ENCODE measurements around the gene LTBP3.

Gene LTBP3

DNA sequence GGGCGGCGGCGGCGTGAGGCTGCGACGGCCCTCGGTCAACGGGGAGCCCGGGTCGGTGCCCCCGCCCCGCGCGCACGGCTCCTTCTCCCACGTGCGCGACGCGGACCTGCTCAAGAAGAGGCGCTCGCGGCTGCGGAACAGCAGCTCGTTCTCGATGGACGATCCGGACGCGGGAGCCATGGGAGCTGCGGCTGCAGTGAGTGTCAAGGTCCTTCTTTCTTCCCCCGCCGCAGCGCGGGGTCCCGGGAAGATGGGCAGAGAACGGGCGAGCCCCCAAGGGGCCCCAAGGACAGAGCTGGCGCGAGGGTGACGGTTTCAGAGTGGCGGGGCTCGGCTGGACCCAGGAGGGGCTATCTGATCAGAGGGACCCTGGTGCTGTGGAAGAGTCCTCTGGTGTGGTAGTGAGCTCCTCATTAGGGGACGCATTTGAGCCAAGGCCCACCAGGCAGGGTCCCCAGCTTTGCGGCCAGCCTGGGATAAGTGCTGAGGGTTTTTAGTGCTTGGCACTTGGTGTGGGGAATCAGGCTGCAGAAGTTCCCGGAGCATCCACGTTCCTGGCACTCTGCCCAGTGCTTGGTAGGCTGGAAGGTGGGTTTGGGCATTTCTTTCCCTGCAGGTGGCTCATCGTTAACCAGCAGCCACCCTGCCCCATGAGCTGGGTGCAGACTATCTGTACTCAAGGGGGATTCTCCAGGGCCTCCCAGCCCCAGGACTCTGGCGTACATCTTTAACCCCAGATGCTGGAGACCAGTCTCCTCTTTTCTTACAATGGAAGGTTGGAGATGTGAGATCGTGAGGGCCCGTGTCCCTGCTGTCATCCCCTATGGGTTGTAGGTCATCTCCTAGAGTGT lies 27.5 kb upstream of the LTBP3 start:
- no peak for DNase-seq (ENCODE audit: low read depth, low spot score)
- in situ Hi-C loops (cut with HindIII; ENCODE audit: low sequenced_read_pairs), result no loop called here
- TF ChIP-seq, protein P1, sequence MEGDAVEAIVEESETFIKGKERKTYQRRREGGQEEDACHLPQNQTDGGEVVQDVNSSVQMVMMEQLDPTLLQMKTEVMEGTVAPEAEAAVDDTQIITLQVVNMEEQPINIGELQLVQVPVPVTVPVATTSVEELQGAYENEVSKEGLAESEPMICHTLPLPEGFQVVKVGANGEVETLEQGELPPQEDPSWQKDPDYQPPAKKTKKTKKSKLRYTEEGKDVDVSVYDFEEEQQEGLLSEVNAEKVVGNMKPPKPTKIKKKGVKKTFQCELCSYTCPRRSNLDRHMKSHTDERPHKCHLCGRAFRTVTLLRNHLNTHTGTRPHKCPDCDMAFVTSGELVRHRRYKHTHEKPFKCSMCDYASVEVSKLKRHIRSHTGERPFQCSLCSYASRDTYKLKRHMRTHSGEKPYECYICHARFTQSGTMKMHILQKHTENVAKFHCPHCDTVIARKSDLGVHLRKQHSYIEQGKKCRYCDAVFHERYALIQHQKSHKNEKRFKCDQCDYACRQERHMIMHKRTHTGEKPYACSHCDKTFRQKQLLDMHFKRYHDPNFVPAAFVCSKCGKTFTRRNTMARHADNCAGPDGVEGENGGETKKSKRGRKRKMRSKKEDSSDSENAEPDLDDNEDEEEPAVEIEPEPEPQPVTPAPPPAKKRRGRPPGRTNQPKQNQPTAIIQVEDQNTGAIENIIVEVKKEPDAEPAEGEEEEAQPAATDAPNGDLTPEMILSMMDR (IDR thresholded peaks at IDR 0.05; ENCODE audit: low read depth, low read length), result no peak
- H3K4me3 ChIP-seq (ENCODE audit: low read depth, low read length), result no peak overlapping the region

DNA sequence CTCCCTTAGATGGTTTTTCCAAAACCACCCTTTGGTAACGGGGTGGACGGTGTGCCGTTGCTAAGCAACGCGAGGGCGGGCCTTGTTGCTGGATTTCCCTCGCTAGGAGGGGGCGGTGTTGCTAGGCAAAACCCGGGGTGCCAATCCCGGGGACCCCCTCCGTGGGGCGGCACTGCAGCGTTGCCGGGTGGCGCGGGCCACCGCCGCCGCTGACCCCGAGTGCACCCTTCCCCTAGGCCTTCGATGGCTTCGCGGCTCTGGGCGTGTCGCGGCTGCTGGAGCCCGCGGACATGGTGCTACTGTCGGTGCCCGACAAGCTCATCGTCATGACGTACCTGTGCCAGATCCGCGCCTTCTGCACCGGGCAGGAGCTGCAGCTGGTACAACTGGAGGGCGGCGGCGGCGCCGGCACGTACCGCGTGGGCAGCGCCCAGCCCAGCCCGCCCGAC lies 26.6 kb upstream of the LTBP3 start:
- in situ Hi-C loops (cut with HindIII; ENCODE audit: low sequenced_read_pairs), result no loop called here
- TF ChIP-seq, protein P1 (IDR thresholded peaks at IDR 0.05; ENCODE audit: low read depth, low read length), result no peak
- DNase-seq (ENCODE audit: low read depth, low spot score), result no peak
- H3K4me3 ChIP-seq (ENCODE audit: low read depth, low read length), result no peak overlapping the region

DNA sequence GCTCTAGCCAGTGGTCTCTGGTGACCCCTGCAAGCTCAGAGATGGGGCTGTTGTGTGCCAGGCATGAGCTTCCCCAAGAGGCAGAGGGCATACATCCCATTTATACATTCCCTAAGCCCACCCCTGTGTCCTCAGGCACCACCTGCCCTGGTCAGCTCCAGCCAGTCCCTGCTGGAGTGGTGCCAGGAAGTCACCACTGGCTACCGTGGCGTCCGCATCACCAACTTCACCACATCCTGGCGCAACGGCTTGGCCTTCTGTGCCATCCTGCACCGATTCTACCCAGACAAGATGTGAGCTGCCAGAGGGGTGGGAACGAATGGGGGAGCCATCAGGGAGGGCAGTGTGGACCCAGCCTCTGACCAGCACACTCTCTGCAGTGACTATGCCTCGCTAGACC lies 25.9 kb upstream of the LTBP3 start:
- TF ChIP-seq, protein P1 (IDR thresholded peaks at IDR 0.05; ENCODE audit: low read depth, low read length), result no peak
- no peak overlapping the region for H3K4me3 ChIP-seq (ENCODE audit: low read depth, low read length)
- in situ Hi-C loops (cut with HindIII; ENCODE audit: low sequenced_read_pairs), result no loop called here

DNA sequence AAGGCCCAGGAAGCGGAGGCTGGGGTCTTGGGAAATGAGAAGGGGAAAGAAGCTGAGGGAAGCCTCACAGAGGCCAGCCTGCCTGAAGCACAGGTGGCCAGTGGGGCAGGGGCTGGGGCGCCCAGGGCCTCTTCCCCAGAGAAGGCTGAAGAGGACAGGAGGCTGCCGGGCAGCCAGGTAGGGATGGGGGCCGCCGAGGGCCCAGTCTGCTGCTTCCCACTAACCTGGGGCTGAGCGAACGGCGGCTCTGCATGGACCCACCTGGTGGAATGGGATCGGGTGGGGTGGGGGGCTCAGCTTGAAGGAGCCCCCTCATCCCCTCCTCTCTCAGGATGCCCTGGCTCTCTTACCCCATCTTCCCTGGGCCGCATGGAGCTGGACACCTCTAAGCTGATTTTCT lies 25.4 kb upstream of the LTBP3 start:
- no peak overlapping the region for H3K4me3 ChIP-seq (ENCODE audit: low read depth, low read length)
- DNase-seq (ENCODE audit: low read depth, low spot score), result no peak
- in situ Hi-C loops (cut with HindIII; ENCODE audit: low sequenced_read_pairs), result no loop called here
- TF ChIP-seq, protein P1 (IDR thresholded peaks at IDR 0.05; ENCODE audit: low read depth, low read length), result no peak

More for the DNA sequence above, 25.9 kb upstream of the LTBP3 start:
- no peak for DNase-seq (ENCODE audit: low read depth, low spot score)

- TF ChIP-seq, protein P1 (IDR thresholded peaks at IDR 0.05; ENCODE audit: low read depth, low read length), result no peak
- DNase-seq (ENCODE audit: low read depth, low spot score), result no peak
- H3K4me3 ChIP-seq (ENCODE audit: low read depth, low read length), result no peak overlapping the region
- in situ Hi-C loops (cut with HindIII; ENCODE audit: low sequenced_read_pairs), result no loop called here
These were observed 23.8 kb upstream of the LTBP3 start for GRCh38 chr11:65581928-65582327.

- TF ChIP-seq, protein P1 (IDR thresholded peaks at IDR 0.05; ENCODE audit: low read depth, low read length), result no peak
- in situ Hi-C loops (cut with HindIII; ENCODE audit: low sequenced_read_pairs), result no loop called here
- no peak overlapping the region for H3K4me3 ChIP-seq (ENCODE audit: low read depth, low read length)
- no peak for DNase-seq (ENCODE audit: low read depth, low spot score)
These were observed 22.6 kb upstream of the LTBP3 start for GRCh38 chr11:65580756-65581155.
